HepG2 (cell line): ENCODE results near the gene OAS2. TPM values are rescaled to one million over a fixed set of nuclear protein-coding genes. Genes with fewer than 3 reads are reported as not detected.

Source experiments
- ATAC-seq: fragments of 200-7000 bp; cut with Tn5 transposase; 3 replicates; pipeline ENCODE4 v1.9.1; 2020; ENCODE audit warnings: mild to moderate bottlenecking, moderate library complexity
- BruUV-seq: library from RNA; stranded (reverse); fragments of 400-500 nt; replicated peaks from 2 replicates; lab custom pipeline; 2021; lab: Mats Ljungman, UMichigan
- CTCF ChIA-PET: fragments of 300-600 bp; formaldehyde crosslinking; extraction: SDS; loops from one replicate; lab custom pipeline; 2021; ENCODE audit warnings: low total read pairs, inconsistent platforms, low intra/inter-chr PET ratio; lab: Yijun Ruan, JAX
- POLR2A ChIA-PET: fragments of 350-600 bp; sonication (Branson Sonifier 250); formaldehyde crosslinking; loops from one replicate; lab custom pipeline; 2020; ENCODE audit warnings: antibody characterized with exemption, inconsistent platforms; lab: Yijun Ruan, JAX
- DNase-seq: peaks from one replicate; pipeline ENCODE4 v3.0.0-alpha.2; 2015; ENCODE audit warnings: low spot score
- FAIRE-seq: peaks from 3 replicates; lab custom pipeline; 2011; peaks lifted over from hg19 to GRCh38; lab: Jason Lieb, UNC
- H2AFZ ChIP-seq: one replicate; pipeline ENCODE4 v1.6.1; 2011; ENCODE audit warnings: low read length, inconsistent platforms
- H3K27ac ChIP-seq: fragments of 300-600 bp; 3 replicates; pipeline ENCODE4 v1.8.0; 2011; ENCODE audit warnings: mixed run types, mild to moderate bottlenecking, mixed read lengths, low read length, inconsistent platforms; ENCODE audit not compliant: insufficient read depth; ENCODE audit errors: extremely low read length
- H3K27me3 ChIP-seq, 2 experiments: fragments of 200-600 bp in 1 of 2; 2 replicates in 1 of 2; 3 replicates in 1 of 2; pipeline versions ENCODE4 v1.6.0 to v1.8.0; 2011; ENCODE audit warnings: low read length in 2 of 2, mild to moderate bottlenecking in 2 of 2, moderate library complexity in 2 of 2, inconsistent platforms in 1 of 2; ENCODE audit not compliant: insufficient read depth in 2 of 2, control insufficient read depth in 1 of 2
- H3K36me3 ChIP-seq, 2 experiments: fragments of 200-600 bp in 1 of 2; replicated peaks in 1 of 2; 2 replicates in 1 of 2; 3 replicates in 1 of 2; pipeline versions ENCODE4 v1.5.1 to v1.8.0; 2011; ENCODE audit warnings: low read length in 2 of 2, inconsistent platforms in 1 of 2; ENCODE audit not compliant: insufficient read depth in 2 of 2, control insufficient read depth in 1 of 2
- H3K4me1 ChIP-seq: 2 replicates; pipeline ENCODE4 v1.5.1; 2012; ENCODE audit warnings: low read length, inconsistent platforms; ENCODE audit not compliant: insufficient read depth
- H3K4me2 ChIP-seq: 2 replicates; pipeline ENCODE4 v1.6.0; 2011; ENCODE audit warnings: low read depth, low read length, inconsistent platforms
- H3K4me3 ChIP-seq, 3 experiments: fragments of 200-600 bp in 1 of 3; sonication (generic), shearing (Covaris generic) in 1 of 3; replicated peaks in 1 of 3; 2 replicates each; pipeline ENCODE4 v1.5.1; 2011 to 2016; ENCODE audit warnings: low read length in 3 of 3, inconsistent platforms in 2 of 3, low read depth in 2 of 3, mild to moderate bottlenecking in 2 of 3, control low read depth in 1 of 3, mixed read lengths in 1 of 3; ENCODE audit not compliant: insufficient read depth in 1 of 3
- H3K79me2 ChIP-seq: one replicate; pipeline ENCODE4 v1.6.1; 2011; ENCODE audit warnings: low read length, inconsistent platforms; ENCODE audit not compliant: insufficient read depth
- H3K9ac ChIP-seq: 2 replicates; pipeline ENCODE4 v1.6.0; 2011; ENCODE audit warnings: mild to moderate bottlenecking, low read depth, low read length, inconsistent platforms; ENCODE audit not compliant: insufficient read depth
- H3K9me3 ChIP-seq: 2 replicates; pipeline ENCODE4 v1.5.1; 2012; ENCODE audit warnings: mild to moderate bottlenecking, low read length
- H4K20me1 ChIP-seq: 2 replicates; pipeline ENCODE4 v1.6.0; 2011; ENCODE audit warnings: inconsistent platforms, mild to moderate bottlenecking, low read length, moderate library complexity; ENCODE audit not compliant: insufficient read depth
- CEBPB ChIP-seq: IDR thresholded peaks from 2 replicates; pipeline ENCODE4 v1.6.1; 2011; ENCODE audit warnings: low read depth, low read length, improper control_type of control experiment, borderline replicate concordance
- ERF ChIP-seq: IDR thresholded peaks from 2 replicates; pipeline ENCODE4 v1.6.1; 2018; ENCODE audit warnings: missing biosample characterization, missing genetic modification reagents
- FOSL2 ChIP-seq: sonication (generic); formaldehyde crosslinking; IDR thresholded peaks from 2 replicates; pipeline ENCODE4 v1.4.0; 2020; ENCODE audit warnings: missing genetic modification reagents
- LCORL ChIP-seq, 2 experiments: fragments of 450-650 bp in 1 of 2; sonication (generic) in 1 of 2; formaldehyde crosslinking in 1 of 2; IDR thresholded peaks; 2 replicates each; pipeline versions ENCODE4 v1.5.0 to v1.6.1; 2017 to 2020; ENCODE audit warnings: antibody characterized with exemption in 1 of 2, missing genetic modification reagents in 1 of 2
- MAX ChIP-seq: IDR thresholded peaks from 2 replicates; pipeline ENCODE4 v1.6.1; 2012; ENCODE audit warnings: inconsistent platforms
- NR2F1 ChIP-seq, 2 experiments: fragments of 450-650 bp in 1 of 2; formaldehyde crosslinking in 1 of 2; IDR thresholded peaks; 2 replicates each; pipeline versions ENCODE4 v1.5.0 to v1.6.1; 2016 to 2020; ENCODE audit warnings: mild to moderate bottlenecking in 1 of 2, missing compliant biosample characterization in 1 of 2, missing genetic modification reagents in 1 of 2, moderate library complexity in 1 of 2
- NR2F6 ChIP-seq, 2 experiments: IDR thresholded peaks; 2 replicates each; pipeline ENCODE4 v1.6.1; 2016; ENCODE audit warnings: antibody characterized with exemption in 1 of 2, mild to moderate bottlenecking in 1 of 2
- SOX13 ChIP-seq, 3 experiments: fragments of 450-650 bp in 1 of 3; sonication (generic) in 1 of 3; formaldehyde crosslinking in 1 of 3; IDR thresholded peaks in 2 of 3; conservative IDR thresholded peaks in 1 of 3; 2 replicates each; pipeline versions ENCODE4 v1.5.0 to v1.6.1; 2016 to 2020; ENCODE audit warnings: antibody characterized with exemption in 1 of 3, mild to moderate bottlenecking in 1 of 3, missing compliant biosample characterization in 1 of 3, missing genetic modification reagents in 1 of 3, moderate library complexity in 1 of 3
- ZNF841 ChIP-seq: sonication (generic); formaldehyde crosslinking; IDR thresholded peaks from 2 replicates; pipeline ENCODE4 v1.8.1; 2023; ENCODE audit warnings: missing genetic modification reagents, borderline replicate concordance
- WGBS: methylation state at CpG from one replicate; pipeline ENCODE4 v1.1.6; 2017; ENCODE audit warnings: low lambda C conversion rate; 5-methylcytosine and 5-hydroxymethylcytosine counted together
- in situ Hi-C: cut with HindIII; loops from 2 replicates; pipeline ENCODE4 v1.10.0; 2017; ENCODE audit warnings: low pct_unique_long_range_greater_than_20kb; ENCODE audit not compliant: extremely low pct_ligation_motif_present
- intact Hi-C: fragments of 100-400 bp; cut with micrococcal nuclease; formaldehyde crosslinking; loops from one replicate; pipeline ENCODE4 v1.10.0; 2022; ENCODE audit not compliant: unreplicated experiment
- polyA plus RNA-seq, 8 experiments: library from polyadenylated mRNA; depleted of rRNA in 3 of 8; stranded (reverse) in 7 of 8; unstranded in 1 of 8; fragments of >200 nt; fragmentation: Illumina TruSeq in 4 of 8; extraction: Trizol in 4 of 8; gene quantifications; 2 replicates each; pipeline versions ENCODE4 v1.2.1 to v1.2.3, GENCODE V29; 2011 to 2016; ENCODE audit warnings: low read depth in 4 of 8, missing spikeins in 1 of 8, mixed read lengths in 1 of 8; ENCODE audit not compliant: insufficient read depth in 1 of 8
- total RNA-seq, 5 experiments: library from RNA; depleted of rRNA; stranded (reverse); fragments of >200 nt; fragmentation: Illumina TruSeq; extraction: Trizol; gene quantifications; 2 replicates each; pipeline ENCODE4 v1.2.3, GENCODE V29; 2016; ENCODE audit warnings: low read depth in 1 of 5
- TF ChIP-seq, protein P1 (sequence below): IDR thresholded peaks from 2 replicates; pipeline ENCODE4 v1.6.1; 2016
- TF ChIP-seq, protein P2 (sequence below): fragments of 450-650 bp; IDR thresholded peaks from 2 replicates; pipeline ENCODE4 v1.6.1; 2016
- TF ChIP-seq, protein P3 (sequence below), 2 experiments: sonication (generic) in 1 of 2; formaldehyde crosslinking in 1 of 2; IDR thresholded peaks; 2 replicates each; pipeline versions ENCODE4 v1.5.1 to v1.6.1; 2011 to 2020; ENCODE audit warnings: borderline replicate concordance in 1 of 2, low read depth in 1 of 2, low read length in 1 of 2, mild to moderate bottlenecking in 1 of 2, missing genetic modification reagents in 1 of 2, moderate library complexity in 1 of 2
- TF ChIP-seq, protein P4 (sequence below), 2 experiments: fragments of 450-650 bp in 1 of 2; sonication (generic) in 1 of 2; formaldehyde crosslinking; IDR thresholded peaks; 2 replicates each; pipeline versions ENCODE4 v1.5.0 to v1.8.0; 2020 to 2022; ENCODE audit warnings: mild to moderate bottlenecking in 1 of 2, missing genetic modification reagents in 1 of 2

The OAS2 gene
- total and polyA plus RNA-seq, 2 of the 13 experiments (the other 11 are each of a cell fraction or from before 2014, with no cell fraction given): 0.05 to 0.24 TPM

- BruUV-seq: no TSS peak
- TF ChIP-seq SOX13 (IDR thresholded peaks at IDR 0.05) (no peak), SOX13 (CRISPR knock-in tag; conservative IDR thresholded peaks at IDR 0.05 in 1 of 2, IDR thresholded peaks at IDR 0.05 in 1 of 2) (no peak), ERF (no peak), NR2F1 (CRISPR knock-in tag; IDR thresholded peaks at IDR 0.05) (0 out of 4 replicates have a peak, but pooled peaks of 1 of the 2 experiments have one; percentile 13), FOSL2 (peak; percentile 19; the same call in 1 of the 2 replicates), ZNF841 (CRISPR knock-in tag) (no peak), CEBPB (peak; percentile 44; the same call in 1 of the 2 replicates), NR2F6 (IDR thresholded peaks at IDR 0.05) (no peak), NR2F6 (CRISPR knock-in tag; IDR thresholded peaks at IDR 0.05) (peak; percentile 15; the same call in 1 of the 2 replicates), MAX (0 out of 2 replicates have a peak, but pooled peaks have one; percentile 25), LCORL (IDR thresholded peaks at IDR 0.05) (no peak), LCORL (CRISPR knock-in tag; IDR thresholded peaks at IDR 0.05) (no peak)
- TF ChIP-seq, protein P1, sequence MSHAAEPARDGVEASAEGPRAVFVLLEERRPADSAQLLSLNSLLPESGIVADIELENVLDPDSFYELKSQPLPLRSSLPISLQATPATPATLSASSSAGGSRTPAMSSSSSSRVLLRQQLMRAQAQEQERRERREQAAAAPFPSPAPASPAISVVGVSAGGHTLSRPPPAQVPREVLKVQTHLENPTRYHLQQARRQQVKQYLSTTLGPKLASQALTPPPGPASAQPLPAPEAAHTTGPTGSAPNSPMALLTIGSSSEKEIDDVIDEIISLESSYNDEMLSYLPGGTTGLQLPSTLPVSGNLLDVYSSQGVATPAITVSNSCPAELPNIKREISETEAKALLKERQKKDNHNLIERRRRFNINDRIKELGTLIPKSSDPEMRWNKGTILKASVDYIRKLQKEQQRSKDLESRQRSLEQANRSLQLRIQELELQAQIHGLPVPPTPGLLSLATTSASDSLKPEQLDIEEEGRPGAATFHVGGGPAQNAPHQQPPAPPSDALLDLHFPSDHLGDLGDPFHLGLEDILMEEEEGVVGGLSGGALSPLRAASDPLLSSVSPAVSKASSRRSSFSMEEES (CRISPR knock-in tag): 0 out of 2 replicates have a peak, but pooled peaks have one; percentile 18
- TF ChIP-seq, protein P2, sequence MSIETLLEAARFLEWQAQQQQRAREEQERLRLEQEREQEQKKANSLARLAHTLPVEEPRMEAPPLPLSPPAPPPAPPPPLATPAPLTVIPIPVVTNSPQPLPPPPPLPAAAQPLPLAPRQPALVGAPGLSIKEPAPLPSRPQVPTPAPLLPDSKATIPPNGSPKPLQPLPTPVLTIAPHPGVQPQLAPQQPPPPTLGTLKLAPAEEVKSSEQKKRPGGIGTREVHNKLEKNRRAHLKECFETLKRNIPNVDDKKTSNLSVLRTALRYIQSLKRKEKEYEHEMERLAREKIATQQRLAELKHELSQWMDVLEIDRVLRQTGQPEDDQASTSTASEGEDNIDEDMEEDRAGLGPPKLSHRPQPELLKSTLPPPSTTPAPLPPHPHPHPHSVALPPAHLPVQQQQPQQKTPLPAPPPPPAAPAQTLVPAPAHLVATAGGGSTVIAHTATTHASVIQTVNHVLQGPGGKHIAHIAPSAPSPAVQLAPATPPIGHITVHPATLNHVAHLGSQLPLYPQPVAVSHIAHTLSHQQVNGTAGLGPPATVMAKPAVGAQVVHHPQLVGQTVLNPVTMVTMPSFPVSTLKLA: peak; percentile 9; the same call in 1 of the 2 replicates
- TF ChIP-seq, protein P3, sequence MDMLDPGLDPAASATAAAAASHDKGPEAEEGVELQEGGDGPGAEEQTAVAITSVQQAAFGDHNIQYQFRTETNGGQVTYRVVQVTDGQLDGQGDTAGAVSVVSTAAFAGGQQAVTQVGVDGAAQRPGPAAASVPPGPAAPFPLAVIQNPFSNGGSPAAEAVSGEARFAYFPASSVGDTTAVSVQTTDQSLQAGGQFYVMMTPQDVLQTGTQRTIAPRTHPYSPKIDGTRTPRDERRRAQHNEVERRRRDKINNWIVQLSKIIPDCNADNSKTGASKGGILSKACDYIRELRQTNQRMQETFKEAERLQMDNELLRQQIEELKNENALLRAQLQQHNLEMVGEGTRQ (IDR thresholded peaks at IDR 0.05; ENCODE audit: low read depth, low read length): 0 out of 2 replicates have a peak, but pooled peaks have one; percentile 8
- TF ChIP-seq, protein P3 (CRISPR knock-in tag; IDR thresholded peaks at IDR 0.05; ENCODE audit: borderline replicate concordance): no peak
- TF ChIP-seq, protein P4, sequence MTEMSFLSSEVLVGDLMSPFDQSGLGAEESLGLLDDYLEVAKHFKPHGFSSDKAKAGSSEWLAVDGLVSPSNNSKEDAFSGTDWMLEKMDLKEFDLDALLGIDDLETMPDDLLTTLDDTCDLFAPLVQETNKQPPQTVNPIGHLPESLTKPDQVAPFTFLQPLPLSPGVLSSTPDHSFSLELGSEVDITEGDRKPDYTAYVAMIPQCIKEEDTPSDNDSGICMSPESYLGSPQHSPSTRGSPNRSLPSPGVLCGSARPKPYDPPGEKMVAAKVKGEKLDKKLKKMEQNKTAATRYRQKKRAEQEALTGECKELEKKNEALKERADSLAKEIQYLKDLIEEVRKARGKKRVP (CRISPR knock-in tag; IDR thresholded peaks at IDR 0.05): peak in 1 of 2 experiments; percentile 57; a peak in 2 of 4 replicates
- H3K79me2 ChIP-seq: no peaks in the 10 kb centered on the region
- WGBS: 9% methylated on average over 3 of the region's 7 CpGs
- ATAC-seq (peak; percentile 46; the same call in 2 of the 3 replicates), DNase-seq (peak; percentile 32), FAIRE-seq (no peak)
- no peak overlapping the region for H2AFZ ChIP-seq
- in situ Hi-C loops (no loop called here), intact Hi-C loops (no loop called here)
- H3K36me3 ChIP-seq: no peaks in the 10 kb centered on the region
- H3K27ac ChIP-seq: no peak overlapping the region
- H3K9ac ChIP-seq: no peak overlapping the region
- ChIA-PET CTCF (no interaction called here), POLR2A (no interaction called here)
- no peaks in the 10 kb centered on the region for H3K9me3 ChIP-seq
- no peaks in the 10 kb centered on the region for H3K4me1 ChIP-seq
- no peak overlapping the region for H3K4me2 ChIP-seq
- no peak overlapping the region for H3K4me3 ChIP-seq
- no peaks in the 10 kb centered on the region for H4K20me1 ChIP-seq
- no peaks in the 10 kb centered on the region for H3K27me3 ChIP-seq
Measured at GRCh38 chr12:113040722-113041171, 62.4 kb downstream of the OAS2 start.
